Fibroblast of mammary gland (primary cell): ENCODE measurements around the gene SIRT7.

Source experiments
- DNase-seq: peaks from one replicate; pipeline ENCODE4 v3.0.0-alpha.2; 2010; ENCODE audit warnings: low read depth
- H3K4me3 ChIP-seq: 2 replicates; pipeline ENCODE4 v1.5.1; 2011; ENCODE audit warnings: low read depth, mild to moderate bottlenecking, low read length, moderate library complexity; ENCODE audit not compliant: control insufficient read depth
- TF ChIP-seq, protein P1 (sequence below): conservative IDR thresholded peaks from 2 replicates; pipeline ENCODE4 v1.5.1; 2011; ENCODE audit warnings: low read depth, low read length, inconsistent platforms; ENCODE audit not compliant: control insufficient read depth, insufficient read depth

The SIRT7 gene

DNA sequence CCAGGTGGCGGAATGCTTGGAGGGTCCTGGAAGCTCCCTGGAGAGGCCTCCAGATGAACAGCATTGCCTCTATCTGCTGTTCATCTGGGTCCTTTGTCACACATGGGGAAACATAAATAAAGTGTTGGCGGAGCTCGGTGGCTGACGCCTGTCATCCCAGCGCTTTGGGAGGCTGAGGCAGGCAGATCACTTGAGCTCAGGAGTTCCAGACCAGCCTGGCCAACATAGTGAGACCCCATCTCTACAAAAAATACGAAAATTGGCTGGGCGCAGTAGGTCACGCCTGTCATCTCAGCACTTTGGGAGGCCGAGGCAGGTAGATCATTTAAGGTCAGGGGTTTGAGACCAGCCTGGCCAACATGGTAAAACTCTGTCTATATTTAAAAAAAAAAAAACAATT, 26.9 kb upstream of the SIRT7 start:
- H3K4me3 ChIP-seq = no peak overlapping the region
- DNase-seq = no peak
- TF ChIP-seq, protein P1, sequence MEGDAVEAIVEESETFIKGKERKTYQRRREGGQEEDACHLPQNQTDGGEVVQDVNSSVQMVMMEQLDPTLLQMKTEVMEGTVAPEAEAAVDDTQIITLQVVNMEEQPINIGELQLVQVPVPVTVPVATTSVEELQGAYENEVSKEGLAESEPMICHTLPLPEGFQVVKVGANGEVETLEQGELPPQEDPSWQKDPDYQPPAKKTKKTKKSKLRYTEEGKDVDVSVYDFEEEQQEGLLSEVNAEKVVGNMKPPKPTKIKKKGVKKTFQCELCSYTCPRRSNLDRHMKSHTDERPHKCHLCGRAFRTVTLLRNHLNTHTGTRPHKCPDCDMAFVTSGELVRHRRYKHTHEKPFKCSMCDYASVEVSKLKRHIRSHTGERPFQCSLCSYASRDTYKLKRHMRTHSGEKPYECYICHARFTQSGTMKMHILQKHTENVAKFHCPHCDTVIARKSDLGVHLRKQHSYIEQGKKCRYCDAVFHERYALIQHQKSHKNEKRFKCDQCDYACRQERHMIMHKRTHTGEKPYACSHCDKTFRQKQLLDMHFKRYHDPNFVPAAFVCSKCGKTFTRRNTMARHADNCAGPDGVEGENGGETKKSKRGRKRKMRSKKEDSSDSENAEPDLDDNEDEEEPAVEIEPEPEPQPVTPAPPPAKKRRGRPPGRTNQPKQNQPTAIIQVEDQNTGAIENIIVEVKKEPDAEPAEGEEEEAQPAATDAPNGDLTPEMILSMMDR = no peak

DNA sequence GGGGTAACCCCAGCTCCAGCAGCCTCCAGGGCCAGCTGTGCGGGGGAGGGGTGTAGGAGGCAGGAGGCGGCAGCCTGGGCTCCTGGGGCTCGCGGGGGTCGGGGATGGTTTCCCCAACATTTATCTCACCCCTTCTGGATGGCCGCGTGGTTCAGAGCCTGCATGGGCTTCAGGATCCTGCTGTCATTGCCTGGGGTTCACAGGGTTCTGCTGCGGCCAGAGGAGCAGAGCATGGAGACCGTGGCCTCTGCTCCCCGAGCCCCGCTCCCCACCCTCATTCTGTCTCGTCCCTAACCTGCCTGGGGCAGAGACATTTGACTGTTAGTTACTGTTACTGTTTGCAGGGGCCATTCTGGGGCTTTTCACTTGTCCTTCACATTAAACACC, 24.2 kb upstream of the SIRT7 start:
- no peak overlapping the region for H3K4me3 ChIP-seq
- TF ChIP-seq, protein P1 = no peak
- no peak for DNase-seq

DNA sequence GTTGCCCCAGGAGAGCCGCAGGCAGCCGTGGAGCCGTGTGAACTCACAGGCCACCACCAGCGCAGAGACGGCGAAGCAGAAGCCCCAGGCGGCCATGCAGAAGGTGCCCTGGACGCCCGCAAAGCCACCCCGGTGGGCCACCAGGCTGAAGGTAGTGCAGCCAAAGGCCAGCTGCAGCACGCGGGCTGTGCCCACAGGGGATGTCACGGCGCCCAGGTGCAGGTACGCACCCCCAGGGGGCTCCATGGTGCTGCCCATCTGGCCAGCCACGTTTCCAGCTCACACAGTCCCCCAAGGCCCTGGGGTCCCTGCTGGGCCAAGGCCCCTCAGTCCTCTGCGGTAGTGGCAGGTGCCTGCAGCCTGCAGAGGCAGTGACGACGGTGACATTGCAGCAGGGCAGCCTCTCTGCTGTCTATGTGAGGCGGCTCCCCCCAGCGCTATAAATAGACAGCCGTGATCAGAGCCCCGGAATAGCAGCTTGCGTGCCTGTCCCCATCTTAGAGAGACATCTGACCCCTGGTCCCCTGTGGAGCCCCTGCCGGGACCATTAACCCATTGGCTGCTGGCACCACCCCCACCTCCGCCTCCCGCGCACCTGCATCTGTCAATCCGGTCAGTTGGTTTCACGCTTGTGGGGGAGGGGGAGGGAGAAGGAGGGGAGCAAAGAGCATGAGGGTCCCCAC, 23.6 kb upstream of the SIRT7 start:
- no peak overlapping the region for H3K4me3 ChIP-seq
- DNase-seq = no peak
- TF ChIP-seq, protein P1 = no peak

DNA sequence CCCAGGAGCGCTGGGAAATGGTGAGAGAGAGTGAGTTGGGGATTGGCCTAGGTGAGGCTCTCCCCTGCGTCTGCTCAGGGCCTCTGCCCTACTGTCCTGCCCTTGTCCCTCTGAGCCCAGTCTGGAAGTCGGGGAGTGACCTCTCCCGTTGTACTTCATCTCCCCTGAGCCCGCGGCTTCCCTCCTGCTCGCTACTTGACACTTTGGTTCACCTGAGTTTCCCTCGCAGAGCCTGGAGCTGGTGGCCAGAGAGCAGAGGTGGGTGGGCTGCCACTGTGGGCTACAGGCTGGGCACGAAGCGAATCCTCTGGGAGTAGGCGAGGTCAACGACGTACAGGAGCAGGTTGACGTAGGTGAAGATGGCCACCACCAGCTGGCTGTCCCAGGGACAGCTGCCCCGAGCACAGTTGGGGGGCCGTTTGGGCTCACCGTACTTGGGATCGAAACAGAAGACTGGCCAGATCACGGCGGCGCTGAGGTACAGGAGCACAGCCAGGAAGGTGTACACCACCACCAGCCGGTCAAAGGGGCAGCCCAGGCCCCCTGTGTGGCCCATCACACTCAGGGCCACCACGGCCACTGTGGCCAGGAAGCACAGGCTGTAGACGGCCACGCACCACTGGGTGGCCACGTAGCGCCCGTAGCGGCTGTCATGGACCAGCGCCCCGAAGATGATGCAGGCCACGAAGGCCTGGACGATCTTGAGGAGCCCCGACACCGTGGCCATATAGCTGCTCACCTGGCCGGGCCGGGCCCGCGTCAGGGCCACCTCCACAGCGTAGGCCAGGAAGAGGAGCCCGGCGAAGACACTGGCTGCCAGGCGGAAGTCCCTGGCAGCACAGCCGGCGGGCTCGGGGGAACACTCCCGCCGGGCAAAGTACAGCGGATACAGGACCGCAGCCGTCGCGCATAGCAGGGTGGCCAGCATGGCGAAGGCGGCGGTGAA, 22.8 kb upstream of the SIRT7 start:
- TF ChIP-seq, protein P1 = no peak
- no peak overlapping the region for H3K4me3 ChIP-seq

DNA sequence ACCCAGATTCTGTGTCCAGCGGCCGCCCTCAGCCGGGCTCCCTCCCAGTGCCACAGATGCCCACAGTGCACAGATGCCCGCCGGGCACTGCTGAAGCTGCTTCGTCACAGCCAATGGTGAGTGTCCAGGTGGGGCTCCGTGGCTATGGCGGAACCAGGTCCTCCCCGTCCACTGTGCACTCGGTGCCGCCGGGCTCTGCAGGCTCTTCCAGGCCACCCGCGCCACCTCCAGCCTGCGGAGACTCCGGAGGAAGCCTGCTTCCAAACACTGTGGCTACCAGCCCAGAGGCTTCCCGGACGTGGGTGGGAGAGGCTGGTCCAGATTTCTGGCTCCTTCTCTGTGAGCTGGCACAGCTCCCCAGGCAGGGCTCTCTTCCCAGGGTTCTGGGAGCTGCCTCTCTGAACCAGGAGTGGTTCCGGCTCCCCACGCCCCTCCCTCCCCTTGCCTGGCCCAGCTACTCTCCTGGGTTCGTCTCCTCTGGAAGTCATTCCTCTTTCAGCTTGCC, 22.0 kb upstream of the SIRT7 start:
- DNase-seq = peak; percentile 21
- H3K4me3 ChIP-seq = no peak overlapping the region
- TF ChIP-seq, protein P1 = no peak

More for the DNA sequence above, 22.8 kb upstream of the SIRT7 start:
- no peak for DNase-seq

DNA sequence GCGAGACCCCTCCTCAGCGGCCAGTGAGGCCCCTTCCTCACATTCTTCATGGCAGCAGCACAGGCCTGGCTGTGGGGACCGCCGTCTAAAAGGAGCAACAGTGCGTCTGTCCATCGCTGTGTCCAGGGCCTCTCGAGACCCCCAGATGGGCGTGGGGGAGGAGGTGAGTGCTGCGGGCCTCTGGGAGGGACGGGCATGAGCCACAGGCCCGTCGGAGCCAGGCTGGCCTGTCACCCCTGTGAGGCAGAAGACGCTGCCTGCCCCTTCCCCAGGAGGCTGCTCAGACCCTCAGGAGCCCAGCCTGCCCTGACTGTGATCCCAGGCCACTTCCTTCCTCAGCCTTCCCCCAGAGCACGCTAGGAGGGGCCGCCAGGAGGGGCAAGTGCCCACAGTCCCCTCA, 21.2 kb upstream of the SIRT7 start:
- H3K4me3 ChIP-seq = no peak overlapping the region
- no peak for DNase-seq
- TF ChIP-seq, protein P1 = no peak
